Astrocyte of the spinal cord (primary cell): ENCODE measurements around the gene SMIM17.

Experiments
- DNase-seq: peaks from one replicate; pipeline ENCODE4 v3.0.0; 2011; ENCODE audit warnings: low read depth, low spot score
- H3K4me3 ChIP-seq: 2 replicates; pipeline ENCODE4 v1.5.1; 2011; ENCODE audit warnings: low read depth, mild to moderate bottlenecking, low read length, moderate library complexity
- CTCF ChIP-seq: IDR thresholded peaks from 2 replicates; pipeline ENCODE4 v1.5.1; 2012; ENCODE audit warnings: low read depth, mild to moderate bottlenecking, low read length, inconsistent platforms
- in situ Hi-C: cut with HindIII; loops from 2 replicates; pipeline ENCODE4 v1.10.0; 2017; ENCODE audit warnings: low sequenced_read_pairs

Gene SMIM17

DNA sequence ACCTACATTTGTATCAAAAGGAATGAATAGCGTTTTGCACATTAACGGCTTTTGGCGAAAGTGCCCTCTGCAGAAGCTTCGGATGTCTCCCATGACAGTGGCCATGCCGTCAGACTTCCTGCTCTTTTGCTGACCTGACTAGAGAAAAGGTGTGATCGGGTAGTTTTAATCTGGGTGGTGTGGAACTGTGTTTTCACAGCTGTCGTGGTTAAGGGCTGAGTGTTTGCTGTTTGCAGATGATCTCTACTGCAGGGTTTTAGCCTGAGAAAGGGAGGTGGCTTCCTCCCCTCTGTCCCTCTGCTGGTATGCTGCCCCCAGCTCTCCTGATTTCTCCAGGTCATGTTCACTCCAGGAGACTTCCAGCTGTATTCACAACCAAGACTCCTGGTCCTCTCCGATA, 25.4 kb upstream of the SMIM17 start:
- no peak for TF ChIP-seq CTCF
- H3K4me3 ChIP-seq: no peak overlapping the region
- DNase-seq: no peak
- in situ Hi-C loops: no loop called here

GRCh38 chr19:56619121-56619520, 23.8 kb upstream of the SMIM17 start:
- H3K4me3 ChIP-seq: no peak overlapping the region
- in situ Hi-C loops: no loop called here
- TF ChIP-seq CTCF: no peak
- no peak for DNase-seq

DNA sequence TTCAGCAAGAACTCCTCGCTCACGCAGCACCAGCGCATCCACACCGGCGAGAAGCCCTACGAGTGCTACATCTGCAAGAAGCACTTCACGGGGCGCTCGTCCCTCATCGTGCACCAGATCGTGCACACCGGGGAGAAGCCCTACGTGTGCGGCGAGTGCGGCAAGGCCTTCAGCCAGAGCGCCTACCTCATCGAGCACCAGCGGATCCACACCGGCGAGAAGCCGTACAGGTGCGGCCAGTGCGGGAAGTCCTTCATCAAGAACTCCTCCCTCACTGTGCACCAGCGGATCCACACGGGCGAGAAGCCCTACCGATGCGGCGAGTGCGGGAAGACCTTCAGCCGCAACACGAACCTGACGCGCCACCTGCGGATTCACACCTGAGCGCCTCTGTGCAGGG, 20.6 kb upstream of the SMIM17 start:
- no peak for TF ChIP-seq CTCF
- no peak overlapping the region for H3K4me3 ChIP-seq
- DNase-seq: no peak
- in situ Hi-C loops: no loop called here

DNA sequence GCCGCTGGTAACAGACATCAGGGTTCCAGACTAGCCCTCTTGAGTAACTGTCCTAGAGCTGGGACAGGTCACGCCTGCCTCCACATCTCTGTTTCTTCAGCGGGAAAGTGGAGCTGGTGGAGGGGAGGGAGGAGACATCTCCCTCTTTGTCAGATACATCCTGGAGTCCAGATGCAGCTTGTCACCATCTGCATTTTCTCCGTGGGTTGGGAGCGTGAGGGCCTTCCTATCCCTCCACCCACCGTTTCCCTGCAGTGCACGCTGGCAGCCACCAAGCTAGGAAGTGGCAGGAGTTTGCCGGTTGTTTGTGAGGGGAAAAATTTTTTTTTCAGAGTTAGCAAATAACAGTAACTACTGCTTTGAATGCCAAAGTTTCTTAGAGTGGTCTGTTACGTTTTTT, 20.0 kb upstream of the SMIM17 start:
- DNase-seq: no peak
- H3K4me3 ChIP-seq: no peak overlapping the region
- TF ChIP-seq CTCF: no peak

GRCh38 chr19:56625708-56626107, 17.3 kb upstream of the SMIM17 start:
- DNase-seq: no peak

More for the DNA sequence above, 20.0 kb upstream of the SMIM17 start:
- in situ Hi-C loops: no loop called here

DNA sequence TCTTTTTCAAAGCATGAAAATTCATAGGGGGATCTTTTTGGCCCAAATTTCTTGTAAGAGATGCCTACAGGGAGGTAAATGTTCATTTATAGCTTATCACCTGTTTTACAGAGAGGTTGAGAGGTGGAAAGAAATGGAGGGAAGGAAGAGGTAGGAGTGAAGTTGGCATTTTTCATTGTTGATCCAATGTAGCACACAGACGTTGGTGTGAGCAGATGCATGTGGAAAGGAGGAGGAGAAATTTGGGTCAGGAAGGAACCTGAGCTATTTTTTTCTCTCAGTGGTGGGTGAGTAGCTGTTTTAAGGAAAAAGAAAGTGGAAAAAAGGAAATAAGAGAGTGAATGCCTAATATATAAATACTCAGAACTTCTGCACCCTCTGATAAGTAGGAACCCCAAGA, 9.9 kb upstream of the SMIM17 start:
- DNase-seq: no peak
- no peak overlapping the region for H3K4me3 ChIP-seq
- no peak for TF ChIP-seq CTCF
- in situ Hi-C loops: no loop called here

More at GRCh38 chr19:56625708-56626107, 17.3 kb upstream of the SMIM17 start:
- in situ Hi-C loops: no loop called here
- H3K4me3 ChIP-seq: no peak overlapping the region
- no peak for TF ChIP-seq CTCF

- peak; percentile 77 for DNase-seq
- in situ Hi-C loops: no loop called here
- no peak overlapping the region for H3K4me3 ChIP-seq
- TF ChIP-seq CTCF: no peak
Measured at GRCh38 chr19:56637976-56638555, 4.9 kb upstream of the SMIM17 start.
